Measurements from ENCODE around the gene CXCL10.

CXCL10 gene

DNA sequence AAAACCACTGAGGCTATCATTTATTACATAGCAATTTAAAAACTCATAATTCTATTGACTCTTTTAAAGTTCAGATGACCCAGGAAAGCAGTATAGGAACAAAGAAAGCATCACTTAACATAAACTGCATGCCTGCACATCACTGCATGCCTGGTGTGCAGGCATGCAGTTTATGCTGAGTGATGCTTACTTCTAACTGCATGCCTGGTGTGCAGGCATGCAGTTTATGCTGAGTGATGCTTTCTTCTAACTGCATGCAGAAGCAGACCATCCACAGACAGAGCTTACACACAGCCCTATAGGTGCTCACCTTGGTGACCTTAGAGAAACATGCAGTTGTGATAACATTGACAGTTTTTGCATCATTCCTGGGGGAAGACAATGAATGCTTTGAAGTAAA is 49.5 kb downstream of the CXCL10 start:
- no peak for TF ChIP-seq ZFX (IDR thresholded peaks at IDR 0.05; ENCODE audit: borderline replicate concordance)
- TF ChIP-seq, protein P1, sequence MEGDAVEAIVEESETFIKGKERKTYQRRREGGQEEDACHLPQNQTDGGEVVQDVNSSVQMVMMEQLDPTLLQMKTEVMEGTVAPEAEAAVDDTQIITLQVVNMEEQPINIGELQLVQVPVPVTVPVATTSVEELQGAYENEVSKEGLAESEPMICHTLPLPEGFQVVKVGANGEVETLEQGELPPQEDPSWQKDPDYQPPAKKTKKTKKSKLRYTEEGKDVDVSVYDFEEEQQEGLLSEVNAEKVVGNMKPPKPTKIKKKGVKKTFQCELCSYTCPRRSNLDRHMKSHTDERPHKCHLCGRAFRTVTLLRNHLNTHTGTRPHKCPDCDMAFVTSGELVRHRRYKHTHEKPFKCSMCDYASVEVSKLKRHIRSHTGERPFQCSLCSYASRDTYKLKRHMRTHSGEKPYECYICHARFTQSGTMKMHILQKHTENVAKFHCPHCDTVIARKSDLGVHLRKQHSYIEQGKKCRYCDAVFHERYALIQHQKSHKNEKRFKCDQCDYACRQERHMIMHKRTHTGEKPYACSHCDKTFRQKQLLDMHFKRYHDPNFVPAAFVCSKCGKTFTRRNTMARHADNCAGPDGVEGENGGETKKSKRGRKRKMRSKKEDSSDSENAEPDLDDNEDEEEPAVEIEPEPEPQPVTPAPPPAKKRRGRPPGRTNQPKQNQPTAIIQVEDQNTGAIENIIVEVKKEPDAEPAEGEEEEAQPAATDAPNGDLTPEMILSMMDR (IDR thresholded peaks at IDR 0.05): no peak
- no peak overlapping the region for H3K27ac ChIP-seq
